Stimulated activated CD4-positive, alpha-beta T cell treated with anti-CD3 and anti-CD28 coated beads, Interleukin-12 subunit alpha, Interleukin-12 subunit beta, amount 100 ng/mL, for 48 hours (primary cell): Measurements from ENCODE around the gene MCC.

ENCODE experiments used
- DNase-seq, 3 donors: peaks; one replicate each; pipeline ENCODE4 v3.0.0-alpha.2; 2020; ENCODE audit warnings: low read depth in 2 of 3, low spot score in 1 of 3

MCC gene

GRCh38 chr5:113181853-113182490 is 306.3 kb downstream of the MCC start:
- DNase-seq: no peak

DNA sequence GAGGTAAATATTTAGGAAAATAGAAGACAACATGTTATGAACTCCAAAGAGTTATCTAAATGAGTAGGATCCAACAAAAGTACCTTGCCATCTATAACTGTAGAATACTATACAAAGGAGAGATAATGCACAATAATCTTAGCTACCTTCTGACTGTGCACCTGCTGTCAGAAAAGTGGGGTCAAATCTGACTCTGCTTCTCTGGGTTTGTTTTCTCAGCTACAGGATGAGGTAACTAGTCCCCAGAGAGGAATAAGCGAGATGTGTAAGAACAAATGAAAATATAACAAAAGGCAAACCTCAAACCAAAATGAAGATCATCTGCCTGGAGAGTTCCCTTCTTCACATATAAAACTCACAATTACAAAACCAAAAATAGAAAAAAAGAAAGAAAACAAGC is 306.8 kb downstream of the MCC start:
- no peak for DNase-seq

DNA sequence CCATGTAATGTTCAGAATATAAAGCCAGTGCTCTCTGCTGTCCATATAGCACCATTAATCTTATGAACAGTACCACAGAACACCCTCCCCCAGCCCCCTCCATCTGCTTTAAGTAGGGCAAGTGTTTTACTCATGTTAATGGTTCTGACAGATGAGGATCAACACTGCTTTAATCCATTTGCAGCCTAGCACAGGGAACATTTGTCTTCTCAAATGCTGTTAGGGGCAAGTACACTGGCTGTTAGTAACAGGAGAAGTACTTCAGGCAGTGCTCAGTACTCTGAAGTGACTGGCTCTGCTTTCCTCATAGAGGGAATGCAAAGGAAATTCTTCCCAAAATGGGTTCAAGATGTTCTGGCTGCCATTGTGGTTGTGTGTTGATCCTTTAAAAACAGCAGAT is 309.1 kb downstream of the MCC start:
- no peak for DNase-seq

DNA sequence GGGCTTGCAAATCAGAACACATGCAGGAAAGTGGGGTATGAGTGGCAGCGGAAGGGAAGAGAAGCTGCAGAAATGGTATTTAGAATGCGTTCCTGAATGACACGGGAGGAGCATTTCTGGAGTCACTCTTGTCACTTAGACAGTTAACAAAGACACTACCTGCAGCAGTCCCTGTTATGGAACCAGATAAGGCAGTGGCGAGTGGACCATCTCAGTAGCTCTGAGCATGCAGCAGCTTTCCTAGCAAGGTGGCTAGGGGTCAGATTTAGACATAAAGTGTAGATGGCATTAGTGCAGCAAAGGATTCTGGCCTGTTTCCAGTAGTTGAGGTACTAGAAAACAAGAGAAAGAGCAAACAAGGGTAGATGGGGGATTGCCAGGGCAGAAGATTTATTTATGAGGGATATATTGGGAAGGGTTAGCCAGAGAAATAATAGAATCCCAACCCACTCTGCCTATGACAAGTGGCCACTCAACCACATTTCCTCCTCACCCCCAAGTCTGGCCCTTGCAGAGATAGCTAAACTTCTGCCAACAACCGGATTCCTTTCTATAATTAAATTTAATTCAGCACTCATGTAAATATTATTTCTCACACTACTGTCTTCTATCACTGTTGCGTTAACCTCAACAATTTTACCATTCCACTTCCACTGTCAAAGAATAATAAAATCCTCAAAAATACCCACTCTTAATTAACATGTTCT is 310.0 kb downstream of the MCC start:
- DNase-seq: no peak

DNA sequence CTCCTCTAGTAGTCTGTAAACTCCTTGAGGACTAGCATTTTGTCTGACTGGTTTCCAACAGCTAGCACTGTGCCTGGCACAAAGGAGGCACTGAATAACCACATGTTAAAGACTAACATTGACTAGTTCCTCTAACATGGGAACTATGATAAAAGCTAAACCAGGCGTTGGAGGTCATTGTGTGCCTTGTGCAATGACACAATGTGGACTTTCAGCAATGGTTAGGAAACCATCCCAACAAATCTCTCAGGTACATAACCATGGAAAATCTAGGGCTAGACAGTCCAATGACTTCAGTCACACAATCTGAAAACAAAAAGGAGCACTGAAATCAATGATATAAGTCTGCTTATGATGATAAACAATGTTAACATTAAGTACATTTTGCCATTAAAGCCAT is 311.0 kb downstream of the MCC start:
- no peak for DNase-seq

DNA sequence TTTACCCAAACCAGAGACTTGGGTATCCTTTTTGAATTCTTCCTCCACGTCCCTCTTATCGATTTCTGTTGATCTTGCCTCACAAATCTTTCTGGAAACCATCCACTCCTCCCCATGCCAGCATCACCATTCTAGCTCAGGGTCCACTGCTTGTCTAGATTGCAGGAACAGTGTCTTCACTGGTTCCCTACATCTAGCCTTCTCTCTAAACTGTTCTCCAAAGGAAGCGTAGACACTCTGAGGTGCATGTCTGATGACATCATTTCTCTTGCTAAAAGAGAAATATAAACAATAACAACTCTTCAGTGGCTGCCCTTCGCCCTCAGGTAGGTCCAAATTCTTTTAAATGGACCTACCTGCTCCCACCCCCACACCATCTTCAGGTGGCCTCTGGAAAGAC is 311.5 kb downstream of the MCC start:
- DNase-seq: no peak

DNA sequence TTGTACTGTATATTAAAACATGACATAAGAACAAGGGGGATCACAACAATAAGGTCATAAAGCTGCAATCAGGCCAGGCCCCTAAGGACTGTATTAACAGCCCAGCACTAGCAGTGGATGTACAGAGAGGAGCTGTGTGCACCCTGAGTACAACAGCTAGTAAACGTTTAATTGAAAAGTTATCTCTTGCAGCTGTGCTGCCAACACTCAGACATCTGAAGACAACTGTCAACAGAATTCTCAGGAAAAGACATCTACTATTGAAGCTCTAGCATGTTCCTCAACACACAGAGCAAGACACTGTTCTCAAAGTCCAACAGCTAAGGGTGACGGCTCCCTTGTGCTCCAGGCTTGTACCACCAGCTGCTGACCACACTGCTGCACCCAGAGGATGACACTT is 312.1 kb downstream of the MCC start:
- no peak for DNase-seq

DNA sequence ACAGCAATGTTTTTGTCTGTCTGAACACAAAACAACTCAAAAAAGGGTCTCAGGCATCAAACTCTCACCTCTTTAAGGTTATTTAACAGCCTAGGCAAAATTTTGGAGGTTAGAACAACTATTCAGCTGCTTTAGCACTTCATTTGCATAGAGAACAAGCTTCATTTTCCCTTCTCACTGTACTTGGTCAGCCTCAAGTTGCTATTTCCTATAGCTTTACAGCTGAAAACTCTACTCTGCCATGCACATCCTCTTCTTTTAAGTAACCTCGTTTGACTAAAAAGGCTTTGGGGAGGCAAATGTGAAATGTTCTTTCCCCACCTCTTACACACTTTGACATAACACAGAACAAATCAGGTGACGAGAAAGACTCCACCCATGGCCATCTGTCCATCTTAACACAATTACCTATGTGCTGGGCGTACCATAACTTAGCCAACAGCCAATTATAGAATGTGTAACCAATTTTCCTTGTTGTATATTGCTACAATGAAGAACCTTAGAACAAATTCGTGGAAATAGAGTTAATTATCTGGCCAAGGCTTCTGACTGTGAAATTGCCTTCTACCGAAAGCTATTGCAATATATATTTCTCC is 315.9 kb downstream of the MCC start:
- no peak for DNase-seq

- no peak for DNase-seq
Measured at GRCh38 chr5:113171520-113171919, 316.7 kb downstream of the MCC start.

DNA sequence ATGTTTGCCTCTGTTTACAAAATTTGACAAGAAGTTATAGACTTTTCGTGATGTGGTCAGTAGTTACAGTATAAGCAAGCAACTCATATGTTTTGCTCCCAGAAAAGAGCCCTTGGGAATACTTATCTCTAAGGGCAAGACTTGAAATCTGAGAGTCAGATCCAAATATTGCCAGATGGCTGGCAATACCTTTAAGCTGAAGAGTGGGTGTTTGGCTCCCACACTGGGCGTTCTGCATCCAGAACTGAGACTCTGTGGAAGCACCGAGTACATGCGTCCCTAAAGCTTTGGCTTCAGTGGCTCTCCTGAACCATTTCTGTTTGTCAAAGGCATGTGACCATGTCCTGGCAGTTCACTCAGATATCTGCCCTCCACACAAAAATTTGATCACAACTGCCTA is 317.5 kb downstream of the MCC start:
- DNase-seq: no peak

DNA sequence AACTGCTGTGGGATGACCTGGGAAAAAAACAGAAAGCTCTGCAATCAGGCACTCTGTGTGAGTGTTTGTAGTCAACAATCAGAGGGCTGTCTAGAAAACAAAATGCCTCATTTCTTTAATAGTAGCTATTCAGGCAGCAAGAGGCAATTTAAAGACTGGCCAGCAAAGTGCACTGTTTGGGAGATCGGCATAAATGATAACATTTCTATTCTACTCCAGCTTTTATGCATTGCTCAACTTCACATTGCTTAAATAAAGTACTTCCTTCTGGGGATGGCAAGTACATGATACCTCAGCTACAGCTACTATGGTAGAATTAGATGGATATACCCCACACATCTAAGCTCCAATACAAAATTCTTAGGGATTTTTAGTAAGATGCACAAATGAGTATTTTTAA is 318.5 kb downstream of the MCC start:
- DNase-seq: no peak

DNA sequence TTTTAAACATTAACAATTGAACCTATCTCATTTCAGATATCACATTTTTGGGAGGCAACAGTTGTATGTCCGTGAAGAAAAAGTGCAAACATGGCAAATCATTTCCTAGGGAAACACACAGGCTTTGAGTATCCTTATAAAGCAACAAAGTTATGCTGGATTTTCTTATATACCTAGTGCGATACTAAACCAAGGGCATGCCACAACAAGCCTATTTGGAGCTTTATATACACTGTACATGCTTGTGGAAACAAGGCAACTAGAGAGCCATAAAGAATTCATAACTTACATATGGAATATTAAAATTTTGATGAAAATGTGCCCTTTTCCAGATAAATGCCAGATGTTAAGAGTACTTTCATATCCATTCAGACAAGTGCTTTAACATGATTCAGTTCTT is 320.3 kb downstream of the MCC start:
- DNase-seq: no peak

GRCh38 chr5:113166852-113167366 is 321.3 kb downstream of the MCC start:
- no peak for DNase-seq

DNA sequence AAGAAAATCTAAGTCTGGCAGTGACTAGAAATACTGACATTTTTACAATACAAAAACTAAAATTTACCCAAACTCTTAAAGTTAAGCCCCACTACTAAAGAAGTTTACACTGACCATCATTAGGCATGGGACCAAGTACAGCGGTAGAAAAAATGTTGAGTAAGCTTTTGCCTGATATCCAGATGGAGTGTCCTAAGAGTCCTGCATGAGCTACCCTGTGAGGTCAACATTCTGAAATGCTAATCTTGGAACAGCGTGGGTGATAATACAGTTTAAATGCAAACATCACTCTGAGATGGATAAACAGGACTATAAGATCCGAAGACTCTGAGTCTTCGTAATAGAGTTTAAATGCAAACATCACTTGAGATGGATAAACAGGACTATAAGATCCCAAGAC is 322.0 kb downstream of the MCC start:
- no peak for DNase-seq

GRCh38 chr5:113164021-113164420 is 324.2 kb downstream of the MCC start:
- DNase-seq: no peak

GRCh38 chr5:113163328-113163727 is 324.9 kb downstream of the MCC start:
- DNase-seq: no peak

GRCh38 chr5:113162770-113163169 is 325.5 kb downstream of the MCC start:
- no peak for DNase-seq

DNA sequence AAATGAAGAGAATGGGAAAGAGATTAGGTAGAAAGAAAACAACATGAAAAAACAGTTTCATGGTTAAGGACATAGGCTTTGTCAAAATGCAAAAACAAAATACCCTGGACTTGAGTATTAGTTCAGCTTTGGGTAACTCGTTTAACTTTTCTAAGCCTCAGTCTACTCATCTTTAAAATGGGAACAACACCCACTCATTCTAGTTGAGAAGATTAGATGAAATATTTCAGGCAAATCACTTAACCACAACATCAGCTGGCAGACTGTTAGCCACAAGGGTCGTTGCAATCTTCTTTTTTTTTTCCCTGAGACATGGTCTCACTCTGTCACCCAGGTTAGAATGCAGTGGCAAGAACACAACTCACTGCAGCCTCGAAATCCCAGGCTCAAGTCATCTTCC is 326.0 kb downstream of the MCC start:
- DNase-seq: no peak

- DNase-seq: no peak
Measured at GRCh38 chr5:113161806-113162205, 326.4 kb downstream of the MCC start.

DNA sequence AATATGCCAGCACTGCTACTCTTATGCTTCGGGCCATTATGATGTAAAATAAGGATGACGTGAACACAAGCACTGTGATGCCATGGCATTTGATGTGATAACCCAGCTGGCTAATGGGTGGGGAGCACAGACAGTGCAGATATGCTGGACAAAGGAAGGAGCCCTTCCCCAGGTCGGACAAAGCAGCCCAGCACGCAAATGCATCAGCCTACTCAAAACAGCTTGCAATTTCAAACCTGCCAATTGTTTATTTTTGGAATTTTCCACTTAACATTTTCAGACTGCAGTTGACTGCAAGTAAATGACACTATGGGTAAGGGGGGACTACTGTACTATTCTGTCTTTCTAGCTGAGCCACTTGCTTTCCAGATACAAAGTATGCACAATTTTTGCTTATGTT is 330.4 kb downstream of the MCC start:
- no peak for DNase-seq

- DNase-seq: no peak
Measured at GRCh38 chr5:113156271-113156877, 331.9 kb downstream of the MCC start.

GRCh38 chr5:113153512-113154097 is 334.6 kb downstream of the MCC start:
- DNase-seq: no peak
